ENCODE data around the gene LDLRAD3.

DNA sequence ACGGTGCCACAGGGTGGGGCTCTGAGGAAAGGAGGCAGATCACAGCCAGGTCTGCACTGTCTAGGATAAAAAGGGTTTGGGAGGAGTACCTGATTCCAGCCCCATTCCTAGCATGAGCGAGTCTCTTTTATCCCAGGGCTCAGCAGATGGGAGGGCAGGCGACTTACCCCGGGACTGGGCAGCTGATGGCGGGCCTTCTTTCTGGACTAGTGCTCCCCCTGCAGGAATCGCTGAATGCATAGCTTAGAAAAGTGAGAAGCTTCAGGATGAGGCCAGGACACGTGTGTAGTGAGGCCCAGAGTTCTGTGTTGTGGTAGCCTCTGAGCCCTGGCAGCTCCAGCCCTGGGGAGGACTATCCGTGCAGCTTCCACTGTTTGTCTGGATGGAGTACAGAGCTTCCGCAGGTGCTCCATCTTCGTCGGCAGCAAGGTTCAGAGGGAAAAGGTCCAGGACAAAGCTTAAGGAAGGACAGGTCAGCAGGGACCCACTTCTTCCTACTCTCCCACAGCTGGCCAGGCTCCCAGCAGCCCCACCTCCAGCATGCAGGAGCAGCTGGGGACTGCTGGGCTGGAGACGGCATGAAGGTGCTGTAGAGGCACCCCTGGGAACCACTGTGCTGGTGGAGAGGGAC is 315.0 kb downstream of the LDLRAD3 start:
- peak; percentile 47 for TF ChIP-seq CTCF (IDR thresholded peaks at IDR 0.05; ENCODE audit: low read depth, low read length, poor library complexity, severe bottlenecking)
- no peak for TF ChIP-seq EZH2phosphoT487 (IDR thresholded peaks at IDR 0.05; ENCODE audit: borderline replicate concordance, low read length)

Data from DOHH2 (cell line).